ENCODE results near the gene SEC23B.

SEC23B gene

DNA sequence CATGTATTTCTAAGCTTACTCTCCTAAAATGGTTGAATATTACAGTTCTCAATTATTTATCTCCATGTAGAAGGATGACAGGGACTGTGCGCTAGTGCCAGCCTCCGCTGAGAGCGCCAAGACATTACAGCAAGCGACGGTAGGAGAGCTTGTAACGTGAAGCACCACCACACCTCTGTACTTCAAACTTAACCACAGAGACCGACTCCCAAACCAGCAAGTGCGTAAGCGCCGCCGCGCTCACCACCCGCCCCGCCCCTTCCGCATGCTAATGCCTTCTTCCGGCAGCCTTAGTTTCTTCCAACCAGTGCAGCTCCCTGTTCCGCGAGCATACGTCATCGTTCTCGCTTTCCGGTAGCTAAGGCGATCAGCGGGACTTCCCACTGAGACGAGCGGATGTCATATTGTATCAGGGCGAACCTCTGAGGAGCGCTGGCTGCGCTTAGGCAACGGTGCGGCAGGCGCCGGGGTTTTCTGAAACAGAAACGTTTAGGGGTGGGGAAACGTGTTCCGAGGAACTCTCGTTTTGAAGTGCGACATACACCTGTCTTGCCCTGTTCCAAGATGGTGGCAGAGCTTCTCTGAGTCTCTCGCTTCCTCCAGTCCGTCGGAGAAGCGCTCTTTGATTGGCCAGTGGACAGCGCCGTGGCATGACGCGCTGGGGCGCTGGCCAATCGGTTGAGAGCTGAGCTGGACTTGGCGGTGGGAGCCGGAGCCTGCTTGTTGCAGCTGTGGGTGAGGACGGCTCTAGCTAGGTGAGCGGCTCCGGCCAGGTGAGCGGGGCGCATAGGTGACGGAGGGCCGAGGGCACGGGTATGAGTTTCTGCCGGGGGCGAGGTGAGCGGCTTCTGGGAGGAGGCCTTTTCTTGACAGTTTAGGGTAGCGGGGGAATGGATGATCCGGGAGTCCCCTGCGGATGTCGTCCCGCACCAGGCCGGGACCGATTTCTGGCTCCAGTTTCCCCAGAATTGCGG is at the start of gene SEC23B:
SEC23B (plus strand) TSS at position 723 of the 974 bp plus-strand sequence. CDS start 2,896 bp downstream, outside the sequence.
- DNase-seq (ENCODE audit: low spot score) = peak; percentile 90
- in situ Hi-C loops (cut with MboI; ENCODE audit: low pct_unique_long_range_greater_than_20kb, low sequenced_read_pairs, unreplicated experiment) = no loop called here
- TF ChIP-seq, protein P1, sequence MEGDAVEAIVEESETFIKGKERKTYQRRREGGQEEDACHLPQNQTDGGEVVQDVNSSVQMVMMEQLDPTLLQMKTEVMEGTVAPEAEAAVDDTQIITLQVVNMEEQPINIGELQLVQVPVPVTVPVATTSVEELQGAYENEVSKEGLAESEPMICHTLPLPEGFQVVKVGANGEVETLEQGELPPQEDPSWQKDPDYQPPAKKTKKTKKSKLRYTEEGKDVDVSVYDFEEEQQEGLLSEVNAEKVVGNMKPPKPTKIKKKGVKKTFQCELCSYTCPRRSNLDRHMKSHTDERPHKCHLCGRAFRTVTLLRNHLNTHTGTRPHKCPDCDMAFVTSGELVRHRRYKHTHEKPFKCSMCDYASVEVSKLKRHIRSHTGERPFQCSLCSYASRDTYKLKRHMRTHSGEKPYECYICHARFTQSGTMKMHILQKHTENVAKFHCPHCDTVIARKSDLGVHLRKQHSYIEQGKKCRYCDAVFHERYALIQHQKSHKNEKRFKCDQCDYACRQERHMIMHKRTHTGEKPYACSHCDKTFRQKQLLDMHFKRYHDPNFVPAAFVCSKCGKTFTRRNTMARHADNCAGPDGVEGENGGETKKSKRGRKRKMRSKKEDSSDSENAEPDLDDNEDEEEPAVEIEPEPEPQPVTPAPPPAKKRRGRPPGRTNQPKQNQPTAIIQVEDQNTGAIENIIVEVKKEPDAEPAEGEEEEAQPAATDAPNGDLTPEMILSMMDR (IDR thresholded peaks at IDR 0.05; ENCODE audit: extremely low read depth, insufficient read depth, missing control alignments) = no peak

DNA sequence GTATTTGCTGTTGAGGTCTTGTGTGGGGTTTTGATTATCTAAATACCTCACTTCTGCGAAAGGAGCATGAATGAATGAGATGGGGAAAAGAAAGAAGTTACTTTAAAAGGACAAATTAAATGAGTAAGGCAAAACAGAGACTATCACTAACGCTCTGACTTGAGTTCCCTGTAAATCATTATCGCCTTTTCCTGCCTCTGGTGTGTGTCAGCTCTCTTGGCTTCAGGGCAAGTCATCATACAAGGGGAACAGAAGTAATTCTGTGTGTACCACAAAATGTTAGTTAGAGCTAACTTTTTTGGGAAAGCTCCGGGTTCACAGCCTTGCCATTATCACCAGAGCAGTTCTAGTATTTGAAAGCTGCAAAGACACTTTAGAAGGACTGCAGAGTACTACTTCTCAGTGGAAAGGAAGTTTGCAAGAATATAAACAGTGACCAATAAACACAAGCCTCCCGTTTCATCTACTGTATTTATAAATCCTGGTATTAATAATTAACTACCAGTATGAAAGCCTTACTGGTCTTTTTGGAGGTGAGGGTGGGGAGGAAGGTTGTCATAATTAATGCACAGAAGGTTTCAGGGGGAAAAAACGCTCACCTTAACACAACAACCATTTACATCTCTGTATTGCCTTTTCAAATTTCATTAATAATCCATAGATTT is 42.1 kb upstream of the SEC23B start:
- no peak for DNase-seq (ENCODE audit: low spot score)
- TF ChIP-seq, protein P1 (IDR thresholded peaks at IDR 0.05; ENCODE audit: extremely low read depth, insufficient read depth, missing control alignments) = no peak
- in situ Hi-C loops (cut with MboI; ENCODE audit: low pct_unique_long_range_greater_than_20kb, low sequenced_read_pairs, unreplicated experiment) = no loop called here

DNA sequence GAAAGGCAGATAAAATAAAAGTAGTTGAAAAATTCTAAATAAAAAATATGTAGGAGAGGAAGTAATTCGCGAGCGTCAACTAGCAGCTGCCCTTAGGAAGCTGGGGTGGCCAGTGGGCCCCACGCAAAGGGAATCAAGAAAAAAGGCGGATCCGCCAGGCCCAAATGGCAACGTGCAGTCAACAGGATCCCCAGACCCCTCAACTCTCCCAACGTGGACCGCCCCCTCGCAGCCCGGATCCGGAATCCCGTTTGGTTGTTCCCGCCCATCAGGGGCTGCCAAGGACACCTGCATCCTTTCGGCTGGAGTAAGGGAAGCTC is 41.2 kb upstream of the SEC23B start:
- in situ Hi-C loops (cut with MboI; ENCODE audit: low pct_unique_long_range_greater_than_20kb, low sequenced_read_pairs, unreplicated experiment) = no loop called here
- TF ChIP-seq, protein P1 (IDR thresholded peaks at IDR 0.05; ENCODE audit: extremely low read depth, insufficient read depth, missing control alignments) = no peak
- no peak for DNase-seq (ENCODE audit: low spot score)

DNA sequence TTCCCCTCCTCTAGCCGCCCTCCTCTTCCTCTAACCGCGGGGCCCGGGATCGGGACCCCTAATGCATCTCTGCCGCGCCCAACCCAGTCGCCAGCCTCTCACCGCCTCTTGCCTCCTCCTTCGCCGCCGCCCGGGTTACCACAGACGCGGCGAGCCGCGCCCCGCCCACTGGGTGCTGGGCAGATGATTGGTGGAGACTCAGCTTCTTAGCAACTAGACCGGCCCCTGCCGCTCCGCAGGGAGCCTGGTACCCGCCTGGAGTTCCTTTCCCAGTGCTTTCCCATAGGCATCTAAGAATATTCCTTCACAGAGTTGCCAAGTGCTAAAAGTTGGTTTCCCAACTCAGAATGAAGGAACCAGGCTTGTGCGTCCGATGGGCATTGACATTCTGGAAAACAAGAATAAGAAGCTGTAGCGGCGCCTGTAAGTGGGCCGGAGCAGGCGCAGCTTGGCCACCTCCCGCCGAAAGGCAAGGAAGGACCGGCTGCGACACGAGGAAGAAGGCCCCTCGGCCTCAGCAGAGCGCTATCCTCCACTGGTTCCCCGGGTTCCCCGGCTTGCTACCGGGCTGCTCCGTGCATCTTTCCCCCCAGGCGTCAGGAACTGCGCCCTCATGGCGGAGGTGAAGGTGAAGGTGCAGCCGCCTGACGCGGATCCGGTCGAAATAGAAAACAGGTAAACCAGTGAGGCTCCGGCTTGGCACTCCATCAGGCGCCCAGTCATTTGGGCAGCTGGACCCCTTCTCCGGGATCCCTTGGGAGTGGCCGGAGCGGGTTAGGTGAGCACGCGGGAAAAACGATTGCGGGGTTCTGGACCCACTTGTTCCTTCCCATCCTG is 40.6 kb upstream of the SEC23B start, which contains the start of the genes DZANK1 and POLR3F:
DZANK1 (minus strand) TSS at position 137 of the 837 bp plus-strand sequence. CDS start 1,672 bp downstream, outside the sequence.
POLR3F (plus strand) TSS at position 497 of the 837 bp plus-strand sequence; CDS start at position 614, 117 bp downstream.
- DNase-seq (ENCODE audit: low spot score) = peak; percentile 94
- TF ChIP-seq, protein P1 (IDR thresholded peaks at IDR 0.05; ENCODE audit: extremely low read depth, insufficient read depth, missing control alignments) = no peak

DNA sequence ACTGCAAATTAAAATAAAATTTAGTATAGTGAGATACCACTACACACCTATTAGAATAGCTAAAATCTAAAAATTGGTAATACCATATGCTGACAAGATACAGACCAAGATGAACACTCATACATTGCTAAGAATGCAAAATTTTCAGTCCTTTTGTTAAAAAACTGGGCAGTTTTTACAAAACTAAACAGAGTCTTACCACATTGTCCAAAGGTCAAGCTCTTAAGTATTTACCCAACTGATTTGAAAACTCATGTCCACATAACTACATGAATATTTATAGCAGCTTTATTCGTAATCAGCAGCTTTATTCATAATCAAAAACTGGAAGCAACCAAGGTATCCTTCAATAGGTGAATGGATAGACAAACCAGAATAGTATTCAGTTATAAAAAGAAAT is 30.5 kb upstream of the SEC23B start:
- in situ Hi-C loops (cut with MboI; ENCODE audit: low pct_unique_long_range_greater_than_20kb, low sequenced_read_pairs, unreplicated experiment) = no loop called here
- DNase-seq (ENCODE audit: low spot score) = no peak
- TF ChIP-seq, protein P1 (IDR thresholded peaks at IDR 0.05; ENCODE audit: extremely low read depth, insufficient read depth, missing control alignments) = no peak

More for the DNA sequence above, 40.6 kb upstream of the SEC23B start, which contains the start of the genes DZANK1 and POLR3F:
- in situ Hi-C loops (cut with MboI; ENCODE audit: low pct_unique_long_range_greater_than_20kb, low sequenced_read_pairs, unreplicated experiment) = no loop called here

DNA sequence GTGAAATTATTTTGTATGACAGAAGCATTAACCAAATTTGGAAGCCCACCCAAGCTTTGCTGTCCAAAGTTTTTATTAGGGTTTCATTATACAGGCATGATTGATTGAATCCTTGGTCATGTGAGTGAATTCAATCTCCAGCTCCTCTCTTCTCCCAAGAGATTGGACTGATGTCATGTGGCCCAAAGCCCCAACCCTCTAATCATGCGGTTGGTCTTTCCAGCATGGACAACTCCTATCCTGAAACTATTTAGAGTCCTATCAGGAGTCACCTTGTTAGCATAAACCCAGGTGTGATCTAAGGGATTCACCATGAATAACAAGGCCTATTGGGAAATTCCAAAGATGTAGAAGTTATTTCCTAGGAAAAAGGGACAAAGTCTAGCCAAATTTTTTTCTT is 29.9 kb upstream of the SEC23B start:
- DNase-seq (ENCODE audit: low spot score) = no peak
- in situ Hi-C loops (cut with MboI; ENCODE audit: low pct_unique_long_range_greater_than_20kb, low sequenced_read_pairs, unreplicated experiment) = no loop called here
- TF ChIP-seq, protein P1 (IDR thresholded peaks at IDR 0.05; ENCODE audit: extremely low read depth, insufficient read depth, missing control alignments) = no peak
